Medulla oblongata (tissue), 1 donor: Measurements from ENCODE around the gene HERC2.
"Not testable (repeated sequence)": the region's sequence is repeated elsewhere in the genome, so short reads cannot be mapped to it uniquely, and the experiment has no call there.

Experiments
- DNase-seq: peaks from one replicate; pipeline ENCODE4 v3.0.0-alpha.2; 2015; ENCODE audit errors: extremely low spot score

Gene HERC2

GRCh38 chr15:28179270-28179669 is 142.7 kb downstream of the HERC2 start:
- no peak for DNase-seq

GRCh38 chr15:28178727-28179126 is 143.3 kb downstream of the HERC2 start:
- no peak for DNase-seq

- no peak for DNase-seq
Observed at GRCh38 chr15:28178290-28178689, 143.7 kb downstream of the HERC2 start.

- no peak for DNase-seq
Observed at GRCh38 chr15:28169366-28169765, 152.6 kb downstream of the HERC2 start.

- DNase-seq: peak; percentile 39
Observed at GRCh38 chr15:28168405-28169121, 153.4 kb downstream of the HERC2 start.

GRCh38 chr15:28167042-28167441 is 154.9 kb downstream of the HERC2 start:
- no peak for DNase-seq

GRCh38 chr15:28165791-28166190 is 156.2 kb downstream of the HERC2 start:
- no peak for DNase-seq

GRCh38 chr15:28164876-28165275 is 157.1 kb downstream of the HERC2 start:
- no peak for DNase-seq

- no peak for DNase-seq
Observed at GRCh38 chr15:28154283-28154682, 167.7 kb downstream of the HERC2 start.

GRCh38 chr15:28153492-28154119 is 168.4 kb downstream of the HERC2 start:
- no peak for DNase-seq

- not testable (repeated sequence) for DNase-seq
Observed at GRCh38 chr15:28152538-28152923, 169.4 kb downstream of the HERC2 start.

- DNase-seq: not testable (repeated sequence)
Observed at GRCh38 chr15:28151864-28152537, 170.0 kb downstream of the HERC2 start.

- DNase-seq: no peak
Observed at GRCh38 chr15:28147801-28148200, 174.2 kb downstream of the HERC2 start.

GRCh38 chr15:28145419-28145818 is 176.6 kb downstream of the HERC2 start:
- not testable (repeated sequence) for DNase-seq

- no peak for DNase-seq
Observed at GRCh38 chr15:28140062-28140461, 181.9 kb downstream of the HERC2 start.

- DNase-seq: not testable (repeated sequence)
Observed at GRCh38 chr15:28137408-28138039, 184.5 kb downstream of the HERC2 start.

- DNase-seq: not testable (repeated sequence)
Observed at GRCh38 chr15:28136236-28136904, 185.6 kb downstream of the HERC2 start.

- no peak for DNase-seq
Observed at GRCh38 chr15:28133281-28133680, 188.7 kb downstream of the HERC2 start.

GRCh38 chr15:28132524-28133275 is 189.3 kb downstream of the HERC2 start:
- no peak for DNase-seq

- DNase-seq: no peak
Observed at GRCh38 chr15:28131946-28132345, 190.0 kb downstream of the HERC2 start.

GRCh38 chr15:28131400-28131799 is 190.6 kb downstream of the HERC2 start:
- DNase-seq: no peak
